ENCODE data around the gene TMEM198. TPM values are rescaled to one million over a fixed set of nuclear protein-coding genes. Genes with fewer than 3 reads are reported as not detected.
A peak's percentile ranks its signal among the peaks of the same experiment; 100 is the strongest.

The TMEM198 gene
- total and polyA plus RNA-seq, 9 of the 15 experiments (the other 6 are each of a cell fraction or from before 2014, with no cell fraction given), result 0.03 to 3.8 (median 1.0) TPM

DNA sequence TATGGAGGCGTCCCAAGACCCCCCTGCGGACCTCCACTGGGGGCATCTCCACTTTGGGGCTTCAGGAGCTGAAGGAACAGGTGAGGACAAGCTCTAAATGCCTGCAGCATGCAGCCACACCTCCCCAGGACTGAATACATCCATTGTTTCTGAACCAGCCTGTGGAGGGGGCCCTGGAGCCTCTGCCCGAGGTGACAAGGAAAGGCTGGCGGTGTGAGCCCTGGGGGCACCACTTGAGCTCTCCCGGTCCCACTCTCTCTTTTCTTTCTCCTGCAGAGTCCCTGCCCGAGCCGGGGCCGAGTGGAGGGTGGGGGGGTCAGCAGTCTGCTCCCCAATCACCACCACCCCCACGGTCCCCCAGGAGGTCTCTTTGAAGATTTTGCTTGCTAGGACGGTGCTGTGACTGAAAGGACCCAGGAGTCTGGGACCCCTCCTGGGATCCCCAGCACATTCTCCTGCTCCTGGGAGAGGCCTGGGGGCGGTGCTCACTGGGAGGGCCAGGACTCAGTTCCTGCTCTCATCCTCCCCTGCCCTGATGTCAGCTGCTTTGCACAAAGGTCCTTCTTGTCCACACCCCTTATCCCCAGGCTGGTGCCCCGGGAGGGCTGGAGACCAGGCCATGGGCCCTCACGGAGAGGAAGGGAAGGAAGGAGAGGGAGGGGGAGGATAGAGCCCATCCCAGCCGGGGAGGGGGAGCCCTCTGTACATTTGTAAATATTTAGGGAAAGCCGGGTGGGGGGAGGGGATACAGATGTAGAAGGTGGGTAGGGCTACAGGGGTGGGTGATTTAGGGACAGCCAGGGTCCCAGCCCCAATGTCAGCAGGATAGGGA, 6.0 kb upstream of the TMEM198 start:
- intact Hi-C loops (cut with micrococcal nuclease), result no loop called here
- peak overlapping the region in 1 of 2 experiments; percentile 74; a peak in 2 of 4 replicates for H3K9ac ChIP-seq (ENCODE audit: insufficient read depth in 1 of 2, low read depth in 2 of 2, low read length in 2 of 2)
- in situ Hi-C loops (cut with MboI), result no loop called here
- H3K4me1 ChIP-seq (replicated peaks in 1 of 2; ENCODE audit: control insufficient read depth in 2 of 2, insufficient read depth in 2 of 2, low read length in 2 of 2), result peaks cover 0 to 54% of the 10 kb centered on the region in 2 experiments; a peak in 3 of 5 replicates
- no peak overlapping the region for H3K4me2 ChIP-seq (ENCODE audit: insufficient read depth, low read length)
- no peak overlapping the region for H2AFZ ChIP-seq (ENCODE audit: low read depth, low read length)
- no peak for FAIRE-seq
- POLR2A ChIA-PET, result interaction anchor here (0.5 to 1.1 kb wide), 3 partner anchors 14 to 164 kb away, joined by 3 read pairs; no protein-coding TSS in a partner anchor
- no peak overlapping the region for H3K27ac ChIP-seq (ENCODE audit: extremely low read depth, low read depth, low read length)
- TF ChIP-seq MAFF (IDR thresholded peaks at IDR 0.05; ENCODE audit: low read length) (no peak), ZNF431 (CRISPR knock-in tag; IDR thresholded peaks at IDR 0.05) (no peak), PPARD (CRISPR knock-in tag; IDR thresholded peaks at IDR 0.05) (no peak), POLR2AphosphoS5 (IDR thresholded peaks at IDR 0.05; ENCODE audit: control insufficient read depth, insufficient read depth, low read depth, low read length) (no peak), MBD2 (IDR thresholded peaks at IDR 0.05; ENCODE audit: borderline replicate concordance, low read depth) (no peak), NFYB (IDR thresholded peaks at IDR 0.05; ENCODE audit: extremely low read depth, insufficient read length) (no peak), MYNN (IDR thresholded peaks at IDR 0.05) (no peak), MYNN (CRISPR knock-in tag; IDR thresholded peaks at IDR 0.05) (no peak), STAT5A (IDR thresholded peaks at IDR 0.05; ENCODE audit: borderline replicate concordance, low read length) (no peak), CHD1 (IDR thresholded peaks at IDR 0.05; ENCODE audit: low read length) (no peak)
- TF ChIP-seq, protein P1, sequence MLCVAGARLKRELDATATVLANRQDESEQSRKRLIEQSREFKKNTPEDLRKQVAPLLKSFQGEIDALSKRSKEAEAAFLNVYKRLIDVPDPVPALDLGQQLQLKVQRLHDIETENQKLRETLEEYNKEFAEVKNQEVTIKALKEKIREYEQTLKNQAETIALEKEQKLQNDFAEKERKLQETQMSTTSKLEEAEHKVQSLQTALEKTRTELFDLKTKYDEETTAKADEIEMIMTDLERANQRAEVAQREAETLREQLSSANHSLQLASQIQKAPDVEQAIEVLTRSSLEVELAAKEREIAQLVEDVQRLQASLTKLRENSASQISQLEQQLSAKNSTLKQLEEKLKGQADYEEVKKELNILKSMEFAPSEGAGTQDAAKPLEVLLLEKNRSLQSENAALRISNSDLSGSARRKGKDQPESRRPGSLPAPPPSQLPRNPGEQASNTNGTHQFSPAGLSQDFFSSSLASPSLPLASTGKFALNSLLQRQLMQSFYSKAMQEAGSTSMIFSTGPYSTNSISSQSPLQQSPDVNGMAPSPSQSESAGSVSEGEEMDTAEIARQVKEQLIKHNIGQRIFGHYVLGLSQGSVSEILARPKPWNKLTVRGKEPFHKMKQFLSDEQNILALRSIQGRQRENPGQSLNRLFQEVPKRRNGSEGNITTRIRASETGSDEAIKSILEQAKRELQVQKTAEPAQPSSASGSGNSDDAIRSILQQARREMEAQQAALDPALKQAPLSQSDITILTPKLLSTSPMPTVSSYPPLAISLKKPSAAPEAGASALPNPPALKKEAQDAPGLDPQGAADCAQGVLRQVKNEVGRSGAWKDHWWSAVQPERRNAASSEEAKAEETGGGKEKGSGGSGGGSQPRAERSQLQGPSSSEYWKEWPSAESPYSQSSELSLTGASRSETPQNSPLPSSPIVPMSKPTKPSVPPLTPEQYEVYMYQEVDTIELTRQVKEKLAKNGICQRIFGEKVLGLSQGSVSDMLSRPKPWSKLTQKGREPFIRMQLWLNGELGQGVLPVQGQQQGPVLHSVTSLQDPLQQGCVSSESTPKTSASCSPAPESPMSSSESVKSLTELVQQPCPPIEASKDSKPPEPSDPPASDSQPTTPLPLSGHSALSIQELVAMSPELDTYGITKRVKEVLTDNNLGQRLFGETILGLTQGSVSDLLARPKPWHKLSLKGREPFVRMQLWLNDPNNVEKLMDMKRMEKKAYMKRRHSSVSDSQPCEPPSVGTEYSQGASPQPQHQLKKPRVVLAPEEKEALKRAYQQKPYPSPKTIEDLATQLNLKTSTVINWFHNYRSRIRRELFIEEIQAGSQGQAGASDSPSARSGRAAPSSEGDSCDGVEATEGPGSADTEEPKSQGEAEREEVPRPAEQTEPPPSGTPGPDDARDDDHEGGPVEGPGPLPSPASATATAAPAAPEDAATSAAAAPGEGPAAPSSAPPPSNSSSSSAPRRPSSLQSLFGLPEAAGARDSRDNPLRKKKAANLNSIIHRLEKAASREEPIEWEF (CRISPR knock-in tag; IDR thresholded peaks at IDR 0.05), result no peak
- no peaks in the 10 kb centered on the region for H3K9me1 ChIP-seq (ENCODE audit: control insufficient read depth, insufficient read depth, low read length)
- H3K27me3 ChIP-seq (ENCODE audit: control insufficient read depth in 2 of 2, insufficient read depth in 2 of 2, low read length in 2 of 2), result no peaks in the 10 kb centered on the region
- peaks cover 51% of the 10 kb centered on the region; the same call in 2 of the 3 replicates for H3K36me3 ChIP-seq (ENCODE audit: control insufficient read depth, insufficient read depth, low read length)
- peaks cover 18% of the 10 kb centered on the region; the same call in 1 of the 2 replicates for H4K20me1 ChIP-seq (replicated peaks; ENCODE audit: control insufficient read depth, insufficient read depth, low read length)
- WGBS (ENCODE audit: insufficient coverage, low coverage, missing lambda C conversion rate), result 73% methylated on average over 7 of the region's 15 CpGs
- H3K4me3 ChIP-seq, result no peak overlapping the region
- no TSS peak for BruUV-seq (replicated peaks)
- CTCF ChIA-PET (ENCODE audit: low intra/inter-chr PET ratio), result interaction anchor here (0.8 kb wide), 1 partner anchor 57 kb away, joined by 3 read pairs; no protein-coding TSS in a partner anchor
- DNase-seq (ENCODE audit: extremely low read depth in 1 of 4, low spot score in 3 of 4), result no peak
- no peak for ATAC-seq
- H3K9me3 ChIP-seq (replicated peaks; ENCODE audit: control insufficient read depth, insufficient read depth, low read depth, low read length), result no peaks in the 10 kb centered on the region
- H3K79me2 ChIP-seq (ENCODE audit: control insufficient read depth, insufficient read depth, low read length), result peaks cover 18% of the 10 kb centered on the region

Data from K562 (cell line).